ENCODE data around the gene RGS16.

The RGS16 gene

DNA sequence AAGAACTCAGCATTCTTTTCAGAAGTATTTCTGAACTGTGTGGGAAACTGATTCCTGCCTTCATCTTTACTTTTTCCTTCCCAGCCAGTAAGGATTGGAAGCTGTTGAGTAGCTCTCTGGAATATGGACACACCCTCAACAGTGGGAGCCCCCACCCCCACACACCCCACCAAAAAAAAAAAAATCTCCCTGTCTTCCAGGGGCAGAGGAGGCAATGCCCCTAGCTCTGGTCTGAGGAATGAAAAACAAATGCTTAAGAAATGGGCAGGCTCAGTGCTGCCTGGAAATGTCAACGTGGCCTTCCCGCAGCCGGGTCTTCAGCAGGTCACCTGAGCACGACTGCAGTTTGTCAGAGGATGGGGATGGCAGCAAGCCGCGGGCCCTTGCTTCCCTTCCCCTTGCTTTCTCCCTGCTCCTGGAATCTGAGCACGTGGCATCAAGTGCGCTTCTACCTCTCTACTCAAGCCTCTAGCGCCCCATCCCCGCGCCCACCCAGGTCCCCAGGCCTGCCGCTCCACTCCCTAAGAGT lies 479 bp downstream of the RGS16 start:
- no peak for DNase-seq

DNA sequence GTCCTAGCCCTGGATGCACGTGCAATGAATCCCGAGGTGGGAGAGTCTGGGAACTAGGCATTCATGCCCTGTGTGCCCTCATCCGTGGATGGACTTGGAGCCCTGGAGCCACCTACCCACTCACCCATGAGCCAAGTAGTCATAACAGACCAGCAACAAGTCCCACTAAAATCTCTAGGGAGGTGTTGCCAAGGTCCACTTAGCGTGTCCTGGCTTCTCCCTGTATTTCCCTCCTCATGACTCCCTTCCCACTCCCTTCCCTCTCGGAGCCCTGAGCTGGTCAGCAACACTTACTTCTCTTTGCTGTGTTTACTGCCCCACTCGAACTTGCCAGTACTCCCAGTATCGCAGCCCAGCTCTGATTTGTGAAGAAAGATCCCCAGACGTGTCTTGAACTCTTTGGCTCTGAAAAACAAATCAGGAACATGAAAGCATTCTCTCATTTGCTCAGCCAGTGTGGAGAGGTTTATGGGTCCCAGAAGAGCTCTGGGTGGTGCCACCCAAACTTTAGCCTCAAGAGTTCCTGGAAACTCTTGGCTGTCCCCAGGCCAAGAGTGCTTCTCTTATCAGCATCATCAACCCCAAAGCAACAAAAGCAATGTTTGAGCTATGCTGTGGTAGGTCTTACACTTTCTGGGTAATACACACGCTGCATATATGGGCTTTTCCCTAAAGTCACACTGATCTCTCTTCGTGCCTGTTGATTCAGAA lies 1.1 kb downstream of the RGS16 start:
- DNase-seq, result no peak

DNA sequence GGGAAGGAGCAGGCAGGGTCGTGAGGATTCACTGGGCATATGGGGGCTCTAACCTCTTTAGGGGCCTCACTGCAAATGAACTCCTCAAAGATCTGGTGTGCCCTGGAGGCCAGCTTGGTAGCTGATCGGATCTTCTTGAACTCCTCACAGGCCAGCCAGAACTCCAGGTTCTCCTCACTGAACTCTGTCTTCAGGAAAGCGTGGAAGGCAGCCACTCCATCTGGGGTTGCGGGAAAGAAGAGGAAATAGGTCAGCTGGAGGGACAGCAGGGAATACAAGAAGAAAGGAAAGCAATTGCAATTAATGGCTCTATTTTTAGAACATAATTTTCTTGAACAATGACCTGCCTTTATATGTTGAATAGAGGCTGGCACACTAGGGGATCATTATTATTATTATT lies 2.3 kb downstream of the RGS16 start:
- DNase-seq, result no peak

DNA sequence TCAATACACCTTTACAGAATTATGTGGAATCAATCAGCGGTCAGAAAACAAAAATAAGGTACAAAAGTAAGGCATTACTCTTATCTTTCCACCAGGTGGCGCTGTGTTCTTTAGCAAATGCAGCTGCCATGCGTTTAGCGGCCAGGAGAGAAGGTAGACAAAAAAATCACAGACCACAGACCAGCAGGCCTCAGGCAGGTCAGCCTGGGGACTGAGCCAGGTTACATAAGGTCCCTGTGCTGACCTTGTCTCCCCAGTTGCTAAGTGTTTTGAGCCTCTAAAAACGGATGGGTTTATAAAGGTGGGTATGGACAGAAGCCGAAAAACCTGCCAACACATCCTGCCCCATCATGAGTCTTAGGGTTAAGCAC lies 2.8 kb downstream of the RGS16 start:
- no peak for DNase-seq

DNA sequence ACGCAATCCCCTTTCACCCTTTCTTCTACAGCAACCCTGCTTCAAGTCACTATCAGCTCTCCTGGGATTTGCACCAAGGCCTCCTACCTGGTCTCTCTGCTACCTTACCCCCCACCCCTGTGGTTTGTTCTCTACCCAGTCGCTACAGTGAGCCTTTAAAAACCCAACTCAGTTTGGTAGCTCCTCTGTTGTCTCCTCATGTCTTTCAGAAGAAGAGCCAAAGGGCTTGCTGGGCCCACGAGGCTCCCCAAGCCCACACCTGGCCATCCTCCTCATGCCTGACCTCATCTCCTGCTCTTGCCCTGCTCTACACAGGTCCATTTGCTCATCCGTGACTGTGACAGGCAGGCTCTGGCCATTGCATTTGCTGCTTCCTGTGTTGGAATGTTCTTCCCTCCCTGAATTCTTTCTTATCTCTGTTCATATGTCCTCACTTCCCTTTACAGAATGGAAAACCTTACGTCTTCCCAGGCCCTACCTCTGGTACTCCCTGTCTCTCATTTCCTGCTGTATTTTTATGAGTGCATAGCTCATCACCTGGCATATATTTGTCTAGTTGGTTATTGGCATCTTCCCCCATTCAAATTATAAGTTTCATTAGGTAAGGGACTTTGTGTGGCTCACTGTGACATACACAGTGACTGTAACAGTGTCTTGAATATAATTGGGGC lies 3.3 kb downstream of the RGS16 start:
- no peak for DNase-seq

DNA sequence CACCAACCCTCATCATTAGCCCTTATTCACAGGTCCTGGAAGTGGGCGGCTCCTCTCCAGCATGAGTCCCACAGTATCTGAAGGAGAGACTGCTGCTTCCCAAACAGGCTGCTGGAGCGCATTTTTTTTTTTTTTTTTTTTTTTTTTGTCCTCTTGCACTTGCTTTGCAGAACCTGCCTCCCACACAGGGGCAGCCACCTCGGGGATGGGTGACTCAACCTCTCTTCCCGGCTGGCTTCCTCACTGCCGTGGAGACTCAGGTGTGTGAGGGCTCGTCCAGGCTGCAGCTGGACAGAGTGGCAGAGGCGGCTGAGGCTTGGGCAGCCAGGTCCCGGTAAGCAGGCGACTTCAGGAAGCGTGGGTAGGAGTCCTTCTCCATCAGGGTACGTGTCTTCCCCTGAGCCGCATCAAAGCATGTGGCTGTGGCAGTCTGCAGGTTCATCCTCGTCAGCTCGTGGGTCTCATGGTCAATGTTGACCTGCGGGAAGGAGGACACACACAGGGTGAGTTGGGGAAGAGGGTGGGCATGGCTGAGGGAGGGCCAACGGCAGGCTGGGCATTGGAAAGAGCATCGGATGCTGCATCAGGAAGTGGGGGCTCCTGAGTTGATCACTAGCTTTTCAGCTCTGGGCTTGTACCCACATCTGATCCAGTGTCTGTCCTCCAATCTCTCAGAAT lies 4.0 kb downstream of the RGS16 start:
- DNase-seq, result no peak

DNA sequence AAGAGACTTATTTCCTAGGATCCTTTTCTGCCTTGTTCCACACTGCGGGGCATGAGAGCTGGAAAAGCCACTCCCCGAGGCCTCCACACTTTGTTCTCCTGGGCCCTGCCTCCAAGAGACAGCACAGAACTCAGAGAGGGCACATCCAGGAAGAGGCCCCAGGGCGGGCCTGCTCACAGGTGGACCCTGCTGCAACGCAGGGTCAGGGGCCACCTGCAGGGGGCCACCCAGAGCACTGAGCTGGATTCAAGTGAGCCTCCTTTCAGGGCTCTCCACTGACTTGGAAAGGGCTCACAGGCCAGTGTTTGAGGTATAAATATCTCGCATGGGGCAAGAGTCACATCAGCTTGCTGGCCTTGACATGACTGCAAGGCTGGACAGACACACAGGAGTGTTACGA lies 4.8 kb downstream of the RGS16 start:
- DNase-seq, result no peak

DNA sequence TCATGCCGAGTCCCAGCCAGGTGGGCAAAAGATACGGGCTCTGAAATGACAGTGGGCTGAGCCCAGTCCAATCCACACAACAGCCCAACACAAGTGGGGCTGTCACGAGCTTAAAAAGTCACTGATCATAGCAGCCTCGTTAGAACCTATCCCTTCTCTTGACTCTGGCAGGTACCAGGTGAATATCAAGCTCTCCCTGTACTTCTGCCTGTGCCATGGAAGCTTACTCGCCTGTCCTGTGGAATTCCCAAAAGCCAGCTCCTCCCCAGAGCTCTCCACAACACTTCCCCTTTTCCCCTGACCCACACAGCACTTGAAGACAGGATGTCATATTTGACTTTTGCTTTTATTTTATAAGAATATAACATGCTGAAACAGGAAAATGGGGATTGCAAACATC lies 5.9 kb downstream of the RGS16 start:
- DNase-seq, result no peak

DNA sequence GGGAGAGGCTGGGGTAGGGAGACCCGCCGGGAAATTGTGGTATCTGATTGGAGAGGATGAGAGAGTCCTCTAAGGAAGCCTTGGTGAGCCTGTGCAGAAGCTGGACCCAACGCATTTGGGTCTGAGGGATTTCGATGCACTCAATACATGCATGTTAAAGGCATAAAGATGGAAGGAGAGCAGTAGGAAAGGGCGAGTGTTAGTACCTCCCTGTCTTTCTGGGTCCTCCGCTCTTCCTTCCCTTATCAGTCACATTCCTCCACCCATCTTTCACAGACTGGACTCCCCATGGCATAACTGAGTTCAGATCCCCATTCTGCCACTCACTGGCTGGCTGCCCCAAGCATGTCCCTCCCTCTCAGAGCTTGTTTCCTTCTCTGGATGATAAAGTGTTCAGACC lies 7.3 kb downstream of the RGS16 start:
- no peak for DNase-seq

DNA sequence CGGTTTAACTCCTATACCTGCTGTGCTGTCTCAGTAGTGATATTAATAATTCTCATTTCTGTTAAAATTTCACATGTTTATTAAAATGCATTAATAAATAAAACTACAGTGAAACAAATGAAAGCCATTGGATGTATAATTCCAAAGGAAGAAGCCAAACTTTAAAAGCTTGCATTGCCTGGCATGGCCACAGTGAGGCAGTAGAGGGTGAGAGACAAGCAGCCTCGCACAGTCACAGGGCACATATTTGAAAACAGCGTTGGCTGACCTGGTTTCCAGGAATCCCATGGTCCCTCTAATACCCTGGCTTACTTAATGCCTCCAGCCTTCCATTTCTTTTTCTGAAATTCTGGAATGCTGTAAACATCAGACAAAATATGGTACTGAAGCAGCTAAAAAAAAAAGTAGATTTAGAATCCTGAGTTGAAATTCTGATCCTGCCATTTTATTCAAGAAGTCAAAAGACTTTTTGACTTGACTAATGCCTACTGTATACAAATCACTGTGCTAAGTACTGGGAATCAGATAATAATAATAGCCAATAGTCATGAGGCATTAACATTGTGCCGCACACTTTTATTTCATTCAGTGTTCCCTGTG lies 8.4 kb downstream of the RGS16 start:
- DNase-seq, result no peak

DNA sequence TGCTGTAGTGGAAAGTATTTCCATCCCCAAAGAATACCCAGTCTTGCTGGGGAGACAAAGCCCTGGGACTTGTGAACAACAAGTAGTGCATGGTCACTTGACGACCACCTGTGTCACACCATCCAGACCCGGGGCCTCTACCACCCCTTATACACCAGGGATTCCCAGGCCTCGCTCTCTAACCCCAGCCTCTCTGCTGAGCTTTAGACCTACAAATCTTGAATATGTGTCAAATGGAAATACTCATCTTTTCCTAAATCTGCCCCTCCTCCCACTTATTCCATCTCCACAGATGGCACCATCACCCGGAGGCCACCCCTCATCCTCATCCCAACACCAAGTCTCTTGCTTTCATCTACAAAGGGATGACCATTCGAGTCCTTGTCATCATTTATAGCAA lies 14.3 kb downstream of the RGS16 start:
- no peak for DNase-seq

DNA sequence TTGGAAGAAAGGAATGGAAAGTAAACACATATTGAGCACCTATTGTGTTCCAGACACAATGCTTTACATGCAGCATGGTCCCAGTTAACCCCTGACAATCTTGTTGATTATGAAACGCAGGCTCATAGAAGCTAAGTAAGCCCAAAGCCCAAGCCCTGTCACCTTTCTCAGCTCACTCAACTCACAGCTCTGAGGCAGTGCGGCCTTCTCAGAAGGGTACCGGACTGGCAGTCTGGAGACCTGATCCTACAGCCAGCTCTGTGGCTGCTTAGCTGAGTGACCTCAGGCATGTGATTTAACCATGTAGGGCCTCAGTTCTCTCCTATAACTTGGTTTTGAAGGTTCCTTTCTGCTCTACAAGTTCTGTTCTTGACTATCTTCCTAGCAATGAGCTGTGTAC lies 14.7 kb downstream of the RGS16 start:
- no peak for DNase-seq

DNA sequence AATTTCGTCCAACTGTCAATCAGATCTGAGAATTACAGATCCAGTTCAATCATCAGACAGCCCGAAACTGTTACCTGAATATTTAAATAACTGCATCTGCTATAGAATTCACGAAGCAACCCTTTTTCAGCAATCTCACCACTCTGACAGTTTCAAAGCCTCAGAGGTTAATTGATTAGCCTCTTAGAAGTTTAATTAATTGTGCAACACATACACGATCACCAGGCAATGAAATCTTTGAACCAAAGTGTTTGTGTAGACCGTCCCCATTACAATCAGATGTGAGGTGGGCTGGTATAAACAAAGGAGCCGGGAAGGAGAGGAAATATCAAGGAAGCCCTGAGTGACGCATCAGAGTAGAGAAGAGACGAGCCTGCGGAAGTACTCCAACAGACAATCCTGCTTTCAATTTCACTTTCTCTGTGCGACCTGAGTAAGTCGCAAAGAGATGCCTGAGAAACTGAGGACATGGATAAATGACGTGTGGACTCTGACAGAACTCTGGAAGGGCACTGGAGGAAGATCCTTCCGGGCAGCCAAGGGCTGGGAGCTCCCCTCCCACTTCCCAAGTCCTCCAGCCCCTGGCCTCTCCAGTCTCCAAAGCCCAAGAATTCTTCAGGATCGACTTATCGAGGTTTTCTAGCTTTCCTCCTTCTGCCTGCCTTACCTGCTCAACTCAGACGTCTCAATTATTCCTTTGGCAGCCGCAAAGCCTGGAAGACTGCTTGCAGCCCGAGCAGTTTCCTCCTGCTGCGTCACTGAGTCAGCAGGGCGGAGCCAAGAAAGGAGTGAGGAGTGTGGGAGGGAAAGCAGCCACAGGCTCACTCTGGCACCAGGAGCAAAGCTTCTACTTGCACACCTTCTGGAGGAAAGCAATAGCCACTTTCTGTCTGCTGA lies 15.4 kb downstream of the RGS16 start, which contains the start of gene RNASEL:
RNASEL (minus strand) TSS at position 757 of the 897 bp plus-strand sequence. CDS start 2,450 bp downstream, outside the sequence.
- DNase-seq, result peak; percentile 39

DNA sequence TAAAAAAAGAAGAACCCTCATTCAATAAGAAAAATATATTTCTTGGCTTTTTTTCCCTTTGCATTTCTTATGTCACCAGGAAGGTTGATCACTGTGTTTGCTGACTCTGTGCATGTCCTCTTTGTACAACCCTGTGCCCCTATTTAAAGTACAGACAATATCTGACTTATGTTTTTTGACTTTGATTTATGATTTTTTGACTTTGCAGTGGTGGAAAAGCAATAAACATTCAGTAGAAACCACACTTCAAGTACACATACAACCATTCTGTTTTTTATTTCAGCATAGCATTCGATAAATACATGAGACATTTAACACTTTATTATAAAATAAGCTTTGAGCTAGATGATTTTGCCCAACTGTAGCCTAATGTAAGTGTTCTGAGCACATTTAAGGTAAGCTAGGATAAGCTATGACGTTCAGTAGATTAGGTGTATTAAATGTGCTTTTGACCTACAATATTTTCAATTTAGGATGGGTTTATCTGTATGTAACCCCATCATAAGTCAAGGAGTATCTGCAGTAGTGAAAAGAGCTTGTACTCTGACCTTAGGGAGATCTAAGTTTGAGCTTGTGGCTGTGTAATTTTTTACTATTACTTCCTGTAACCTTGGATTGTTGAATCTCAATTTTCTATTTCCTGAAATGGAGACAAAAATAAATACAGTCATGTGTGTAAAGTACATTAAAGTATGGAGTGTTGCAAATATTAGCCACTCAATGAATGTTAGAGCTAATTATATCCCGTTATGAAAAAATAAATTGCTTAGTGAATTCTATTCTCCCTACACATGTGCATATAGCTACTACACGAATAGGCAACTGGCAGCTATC lies 16.3 kb downstream of the RGS16 start:
- no peak for DNase-seq

DNA sequence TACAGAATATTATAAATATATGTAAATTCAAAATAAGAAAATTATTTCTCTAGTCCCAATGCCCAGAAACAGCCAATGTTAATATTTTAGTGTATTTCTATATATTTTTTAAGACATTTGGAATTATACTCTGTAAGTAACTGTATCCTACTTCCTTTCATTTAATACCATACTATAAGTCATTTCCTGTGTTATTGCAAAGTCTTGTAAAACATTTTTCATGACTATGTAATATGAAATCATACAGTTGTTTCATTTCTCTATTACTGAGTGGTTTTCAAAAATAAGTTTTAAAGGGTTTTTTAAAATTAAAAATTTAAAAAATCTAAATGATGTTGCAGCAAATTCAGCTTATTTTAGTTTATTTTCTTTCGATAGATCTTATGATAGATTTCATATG lies 17.1 kb downstream of the RGS16 start:
- no peak for DNase-seq

DNA sequence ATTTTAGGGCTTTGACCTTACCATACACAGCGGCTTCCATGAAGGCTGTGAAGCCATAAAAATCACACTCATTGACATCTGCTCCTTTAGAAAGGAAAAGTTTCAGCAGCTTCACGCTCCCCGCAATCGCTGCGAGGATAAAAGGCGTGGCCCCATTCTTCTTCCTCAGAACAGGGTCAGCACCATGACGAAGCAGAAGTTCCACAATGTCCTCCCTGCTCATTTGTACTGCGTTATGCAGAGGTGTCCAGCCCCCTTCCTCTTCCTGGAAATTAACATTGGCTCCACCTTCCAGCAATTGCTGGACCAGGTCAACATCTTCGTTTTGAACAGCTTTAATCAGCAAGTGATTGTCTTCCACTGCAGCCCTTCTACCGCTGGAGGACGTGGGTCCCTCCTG lies 17.8 kb downstream of the RGS16 start:
- DNase-seq, result no peak

DNA sequence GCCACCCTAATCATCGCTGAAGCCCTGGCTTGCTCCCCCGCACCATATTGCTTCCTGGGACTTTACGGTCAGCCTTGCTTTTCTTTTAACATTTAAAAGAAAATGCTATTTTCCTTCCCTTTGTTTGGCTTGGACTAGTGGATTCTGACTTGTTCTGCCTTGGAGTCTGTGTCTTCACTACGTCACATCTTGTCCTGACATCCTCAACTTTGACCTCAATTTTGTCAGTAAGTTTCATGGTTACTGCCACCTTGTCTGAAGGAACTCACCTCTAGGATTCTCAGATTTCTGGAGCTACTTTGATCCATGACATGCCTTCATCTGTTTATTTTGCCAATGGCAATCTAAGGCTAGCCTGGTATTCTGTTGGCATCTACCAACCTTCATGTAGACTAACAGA lies 19.4 kb downstream of the RGS16 start:
- DNase-seq, result no peak

DNA sequence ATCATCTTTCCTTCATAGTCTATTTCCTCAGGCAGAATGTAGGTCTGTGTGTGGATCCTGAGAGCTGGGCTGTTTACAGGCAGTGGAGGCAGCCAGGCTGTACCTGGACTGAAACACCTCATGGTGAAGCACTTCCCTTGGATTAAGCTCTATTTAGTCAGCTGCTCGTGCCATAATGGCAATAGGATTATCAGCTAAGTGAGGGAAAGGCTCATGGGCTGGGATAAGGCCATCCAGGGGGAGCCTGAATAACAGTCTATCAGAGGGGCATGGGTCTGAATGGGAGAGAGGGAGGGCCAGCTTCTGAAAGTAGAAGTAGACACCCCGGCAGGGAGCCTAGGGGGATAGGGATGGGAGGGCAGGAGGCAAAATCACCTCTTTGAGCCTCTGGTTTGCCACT lies 23.5 kb downstream of the RGS16 start:
- no peak for DNase-seq

DNA sequence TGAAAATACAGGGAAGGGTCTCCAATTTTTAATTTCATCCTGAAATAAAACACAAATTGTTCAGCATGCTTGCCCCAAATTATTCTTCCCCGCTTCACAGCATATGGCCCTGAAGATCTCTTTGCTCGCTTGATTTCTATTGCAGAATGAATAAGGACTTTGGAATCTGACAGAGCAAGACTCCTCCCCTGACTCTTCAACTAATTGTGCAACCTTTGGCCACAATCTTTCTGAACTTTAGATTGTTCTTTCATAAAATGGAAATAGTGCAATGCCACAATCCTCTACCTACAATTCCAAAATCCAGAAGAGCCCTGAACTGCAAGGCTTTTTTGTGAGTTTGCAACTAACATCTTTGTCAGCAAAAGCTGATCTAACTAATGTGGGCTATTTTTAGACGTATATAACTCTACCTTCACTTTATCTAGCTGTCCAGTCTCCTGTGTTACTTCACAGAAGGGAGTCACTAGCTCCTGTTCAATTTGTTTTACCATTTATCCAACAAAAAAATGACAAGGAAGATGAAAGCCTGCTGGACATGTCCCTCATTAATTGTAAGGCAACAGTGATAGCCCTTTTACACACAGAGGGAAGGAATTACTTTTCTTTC lies 28.5 kb downstream of the RGS16 start:
- no peak for DNase-seq

DNA sequence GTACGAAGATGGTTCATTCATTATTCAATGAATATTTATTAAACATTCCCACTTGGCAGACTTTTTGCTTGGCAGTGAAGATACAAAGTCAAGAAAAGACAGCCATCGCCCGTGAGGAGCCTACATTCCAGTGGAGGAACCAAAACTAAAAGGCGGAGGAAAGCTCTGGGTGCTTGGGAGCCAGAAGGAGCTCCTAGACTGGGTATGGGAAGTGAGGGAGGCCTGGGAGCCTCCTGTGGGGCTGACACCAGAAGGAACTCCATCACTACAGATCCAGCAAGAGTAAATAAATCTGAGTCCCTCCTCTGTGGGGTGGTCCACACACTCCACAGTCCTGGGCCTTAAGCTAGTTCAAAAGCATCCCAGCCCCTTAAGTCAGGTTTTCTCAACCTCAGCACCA lies 30.0 kb downstream of the RGS16 start:
- DNase-seq, result no peak

DNA sequence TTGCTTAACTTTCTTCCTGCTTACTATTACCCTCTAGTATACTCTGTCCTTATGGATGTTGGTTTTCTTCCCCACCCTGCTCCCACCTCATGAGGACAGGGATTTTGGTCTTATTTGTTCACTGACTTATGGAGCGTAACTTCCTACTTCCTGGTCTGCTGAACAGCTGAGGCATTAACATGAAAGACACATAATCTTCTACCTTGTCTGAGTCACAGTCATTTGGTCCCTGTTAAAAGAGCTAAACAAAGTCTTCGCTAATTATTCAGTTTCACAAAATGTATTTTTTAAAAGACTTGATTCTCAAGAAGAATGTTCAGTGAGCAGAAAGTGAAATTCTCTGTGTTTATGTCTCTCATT lies 33.6 kb downstream of the RGS16 start:
- no peak for DNase-seq

Measured in GOT3 (cell line).